OCI-LY1 (cell line): ENCODE data around the gene PSME4.

Experiments used
- H2AFZ ChIP-seq: fragments of 200-600 bp; sonication (generic), shearing (Covaris generic); 2 replicates; pipeline ENCODE4 v1.6.0; 2014; ENCODE audit warnings: antibody characterized with exemption, mild to moderate bottlenecking, low read length
- H3F3A ChIP-seq: fragments of 200-600 bp; sonication (generic), shearing (Covaris generic); 2 replicates; pipeline ENCODE4 v1.6.0; 2014; ENCODE audit warnings: mild to moderate bottlenecking, antibody characterized with exemption, low read length, moderate library complexity; ENCODE audit not compliant: insufficient read depth
- H3K27ac ChIP-seq: fragments of 200-600 bp; sonication (generic); 2 replicates; pipeline ENCODE4 v1.5.1; 2014; ENCODE audit warnings: low read length, mixed run types, mild to moderate bottlenecking, low read depth; ENCODE audit not compliant: poor library complexity, severe bottlenecking
- H3K27me3 ChIP-seq: fragments of 200-600 bp; sonication (generic); 2 replicates; pipeline ENCODE4 v1.6.0; 2014; ENCODE audit warnings: antibody characterized with exemption, mild to moderate bottlenecking, low read length, moderate library complexity; ENCODE audit not compliant: insufficient read depth
- H3K36me3 ChIP-seq: fragments of 200-600 bp; sonication (generic); 2 replicates; pipeline ENCODE4 v1.6.1; 2014; ENCODE audit warnings: mild to moderate bottlenecking, antibody characterized with exemption, low read length, moderate library complexity, mixed read lengths; ENCODE audit not compliant: insufficient read depth
- H3K4me1 ChIP-seq: fragments of 200-600 bp; sonication (generic); 2 replicates; pipeline ENCODE4 v1.5.1; 2014; ENCODE audit warnings: mild to moderate bottlenecking, low read length, moderate library complexity; ENCODE audit not compliant: insufficient read depth, severe bottlenecking
- H3K4me2 ChIP-seq: fragments of 200-600 bp; sonication (generic), shearing (Covaris generic); 2 replicates; pipeline ENCODE4 v1.6.1; 2014; ENCODE audit warnings: low read length
- H3K4me3 ChIP-seq: fragments of 200-600 bp; sonication (generic); 2 replicates; pipeline ENCODE4 v1.5.1; 2014; ENCODE audit warnings: low read length, low read depth, mild to moderate bottlenecking, mixed read lengths; ENCODE audit not compliant: poor library complexity, severe bottlenecking
- H3K79me2 ChIP-seq: fragments of 200-600 bp; shearing (Covaris generic); 2 replicates; pipeline ENCODE4 v1.6.1; 2016; ENCODE audit warnings: mixed run types, low read length, mixed read lengths; ENCODE audit not compliant: insufficient read depth
- H3K9ac ChIP-seq: fragments of 200-600 bp; sonication (generic), shearing (Covaris generic); 2 replicates; pipeline ENCODE4 v1.6.1; 2014; ENCODE audit warnings: mild to moderate bottlenecking, low read length, mixed read lengths
- H3K9me2 ChIP-seq: fragments of 200-600 bp; sonication (generic), shearing (Covaris generic); 2 replicates; pipeline ENCODE4 v1.6.1; 2014; ENCODE audit warnings: low read depth, mild to moderate bottlenecking, low read length, mixed read lengths
- H3K9me3 ChIP-seq: fragments of 200-600 bp; shearing (Covaris generic); 2 replicates; pipeline ENCODE4 v1.6.1; 2014; ENCODE audit warnings: low read length, mixed read lengths
- H4K20me1 ChIP-seq: fragments of 200-600 bp; sonication (generic), shearing (Covaris generic); 2 replicates; pipeline ENCODE4 v1.6.0; 2016; ENCODE audit warnings: mild to moderate bottlenecking, low read length; ENCODE audit not compliant: insufficient read depth
- CTCF ChIP-seq: fragments of 200-600 bp; sonication (generic), shearing (Covaris generic); IDR thresholded peaks from 2 replicates; pipeline ENCODE4 v1.5.1; 2017; ENCODE audit warnings: mild to moderate bottlenecking, antibody characterized with exemption, low read length, moderate library complexity, mixed read lengths
- EZH2 ChIP-seq: fragments of 200-600 bp; sonication (generic), shearing (Covaris generic); IDR thresholded peaks from 2 replicates; pipeline ENCODE4 v1.8.0; 2017; ENCODE audit warnings: borderline replicate concordance, mixed run types, mild to moderate bottlenecking, antibody characterized with exemption, low read length, moderate library complexity, mixed read lengths

PSME4 gene

GRCh38 chr2:53827398-53828175 is 143.2 kb downstream of the PSME4 start:
- Histone ChIP-seq H3K4me1 (no peaks in the 10 kb centered on the region), H3K9me3 (no peaks in the 10 kb centered on the region), H3F3A (no peaks in the 10 kb centered on the region), H3K27me3 (no peaks in the 10 kb centered on the region), H3K9ac (no peak overlapping the region), H3K79me2 (no peaks in the 10 kb centered on the region), H2AFZ (no peak overlapping the region), H4K20me1 (no peaks in the 10 kb centered on the region), H3K4me3 (no peak overlapping the region), H3K9me2 (no peaks in the 10 kb centered on the region), H3K4me2 (no peak overlapping the region), H3K27ac (no peak overlapping the region), H3K36me3 (no peaks in the 10 kb centered on the region)
- TF ChIP-seq EZH2 (no peak), CTCF (no peak)

- Histone ChIP-seq H4K20me1 (no peaks in the 10 kb centered on the region), H3K9me3 (no peaks in the 10 kb centered on the region), H3K4me3 (no peak overlapping the region), H3K9me2 (no peaks in the 10 kb centered on the region), H3K36me3 (no peaks in the 10 kb centered on the region), H2AFZ (no peak overlapping the region), H3K79me2 (no peaks in the 10 kb centered on the region), H3K4me2 (no peak overlapping the region), H3K27ac (no peak overlapping the region), H3K4me1 (no peaks in the 10 kb centered on the region), H3K9ac (no peak overlapping the region), H3K27me3 (no peaks in the 10 kb centered on the region), H3F3A (no peaks in the 10 kb centered on the region)
- TF ChIP-seq CTCF: no peak
- TF ChIP-seq EZH2: no peak
These were observed 144.0 kb downstream of the PSME4 start for GRCh38 chr2:53826587-53827397.

- Histone ChIP-seq H3K9me3 (no peaks in the 10 kb centered on the region), H2AFZ (no peak overlapping the region), H3F3A (no peaks in the 10 kb centered on the region), H4K20me1 (no peaks in the 10 kb centered on the region), H3K4me1 (no peaks in the 10 kb centered on the region), H3K36me3 (no peaks in the 10 kb centered on the region), H3K27me3 (no peaks in the 10 kb centered on the region), H3K4me3 (no peak overlapping the region), H3K9me2 (no peaks in the 10 kb centered on the region), H3K9ac (no peak overlapping the region), H3K27ac (no peak overlapping the region), H3K4me2 (no peak overlapping the region), H3K79me2 (no peaks in the 10 kb centered on the region)
- no peak for TF ChIP-seq EZH2
- TF ChIP-seq CTCF: no peak
These were observed 144.8 kb downstream of the PSME4 start for GRCh38 chr2:53826030-53826410.
